ENCODE results near the gene FLT4. TPM values are rescaled to one million over a fixed set of nuclear protein-coding genes. Genes with fewer than 3 reads are reported as not detected.

The FLT4 gene
- polyA plus RNA-seq, 2 of the 4 experiments (the other 2 are of a cell fraction) = 2.0 to 2.6 TPM

- whole genome bisulfite sequencing (ENCODE audit: missing lambda C conversion rate) = 87% methylated on average over 2 of the region's 2 CpGs
- Histone ChIP-seq H3K4me1 (no peaks in the 10 kb centered on the region), H3K4me3 (no peak overlapping the region), H3K4me2 (no peak overlapping the region), H3K9me3 (no peaks in the 10 kb centered on the region), H3K27ac (no peak overlapping the region)
- ChIA-PET CTCF (interaction anchor here (3.2 kb wide), 1 partner anchor 30 kb away, joined by 9 read pairs; no protein-coding TSS in a partner anchor), POLR2A (no interaction called here)
- FAIRE-seq = no peak
- no peak for ATAC-seq
- TF ChIP-seq ZFP36 (IDR thresholded peaks at IDR 0.05; ENCODE audit: borderline replicate concordance, partially characterized antibody) (no peak), CHD4 (IDR thresholded peaks at IDR 0.05; ENCODE audit: borderline replicate concordance) (no peak), ESRRA (IDR thresholded peaks at IDR 0.05; ENCODE audit: borderline replicate concordance, low read length) (no peak), JUNB (IDR thresholded peaks at IDR 0.05) (no peak), CBX8 (IDR thresholded peaks at IDR 0.05) (no peak), POLR2A (IDR thresholded peaks at IDR 0.05; ENCODE audit: low read length) (no peak), BCL3 (IDR thresholded peaks at IDR 0.05) (no peak), HOXB13 (CRISPR knock-in tag; IDR thresholded peaks at IDR 0.05; ENCODE audit: low read depth) (no peak), MAX (IDR thresholded peaks at IDR 0.05) (no peak), ZNF302 (CRISPR knock-in tag; IDR thresholded peaks at IDR 0.05) (no peak), EHF (CRISPR knock-in tag; IDR thresholded peaks at IDR 0.05) (no peak), RAD21 (conservative IDR thresholded peaks at IDR 0.05 in 1 of 2, IDR thresholded peaks at IDR 0.05 in 1 of 2) (no peak), PBX3 (IDR thresholded peaks at IDR 0.05) (no peak), NFE2L2 (conservative IDR thresholded peaks at IDR 0.05; ENCODE audit: low read length) (no peak), PHF8 (IDR thresholded peaks at IDR 0.05; ENCODE audit: borderline replicate concordance, low read depth) (no peak), CEBPB (IDR thresholded peaks at IDR 0.05) (no peak)
- DNase-seq (ENCODE audit: low read depth in 1 of 2, low spot score in 1 of 2) = no peak
Observed at GRCh38 chr5:180575571-180575970, 73.8 kb downstream of the FLT4 start.

- WGBS (ENCODE audit: missing lambda C conversion rate) = 84% methylated on average over 8 of the region's 8 CpGs
- FAIRE-seq (no peak), DNase-seq (ENCODE audit: low read depth in 1 of 2, low spot score in 1 of 2) (no peak), ATAC-seq (no peak)
- Histone ChIP-seq H3K9me3 (no peaks in the 10 kb centered on the region), H3K4me1 (no peaks in the 10 kb centered on the region), H3K4me2 (no peak overlapping the region), H3K4me3 (no peak overlapping the region), H3K27ac (no peak overlapping the region)
- ChIA-PET CTCF (interaction anchor here (0.8 to 1.5 kb wide), 3 partner anchors 27 to 50 kb away, joined by 3 to 4 read pairs (median 4); no protein-coding TSS in a partner anchor), POLR2A (no interaction called here)
- TF ChIP-seq HMGXB4 (CRISPR knock-in tag; IDR thresholded peaks at IDR 0.05; ENCODE audit: borderline replicate concordance) = no peak
- TF ChIP-seq FOXS1 (CRISPR knock-in tag; IDR thresholded peaks at IDR 0.05) = no peak
- no peak for TF ChIP-seq HOXB13 (CRISPR knock-in tag; IDR thresholded peaks at IDR 0.05; ENCODE audit: low read depth)
- TF ChIP-seq POLR2A (IDR thresholded peaks at IDR 0.05; ENCODE audit: low read length) = no peak
- no peak for TF ChIP-seq FOSL2 (IDR thresholded peaks at IDR 0.05)
- TF ChIP-seq FOSL2 (CRISPR knock-in tag; IDR thresholded peaks at IDR 0.05) = no peak
- no peak for TF ChIP-seq SMC3 (IDR thresholded peaks at IDR 0.05)
- no peak for TF ChIP-seq HES2 (IDR thresholded peaks at IDR 0.05)
- TF ChIP-seq POLR2AphosphoS2 (conservative IDR thresholded peaks at IDR 0.05; ENCODE audit: low read length) = no peak
- no peak for TF ChIP-seq KDM1A (IDR thresholded peaks at IDR 0.05; ENCODE audit: low read depth)
- no peak for TF ChIP-seq MAZ (IDR thresholded peaks at IDR 0.05; ENCODE audit: borderline replicate concordance, low read depth, low read length)
- TF ChIP-seq ELK1 (IDR thresholded peaks at IDR 0.05; ENCODE audit: low read depth, low read length) = no peak
- no peak for TF ChIP-seq RNF2 (IDR thresholded peaks at IDR 0.05; ENCODE audit: borderline replicate concordance, low read depth)
Observed at GRCh38 chr5:180568914-180569313, 80.5 kb downstream of the FLT4 start.

All from A549 (cell line).